GM21723 (cell line): Measurements from ENCODE around the gene ATP4B.

Experiments
- ATAC-seq: cut with Tn5 transposase; IDR thresholded peaks from one replicate; pipeline ENCODE4 v1.9.1; 2021; ENCODE audit warnings: mild to moderate bottlenecking, moderate library complexity; ENCODE audit not compliant: unreplicated experiment

ATP4B gene

DNA sequence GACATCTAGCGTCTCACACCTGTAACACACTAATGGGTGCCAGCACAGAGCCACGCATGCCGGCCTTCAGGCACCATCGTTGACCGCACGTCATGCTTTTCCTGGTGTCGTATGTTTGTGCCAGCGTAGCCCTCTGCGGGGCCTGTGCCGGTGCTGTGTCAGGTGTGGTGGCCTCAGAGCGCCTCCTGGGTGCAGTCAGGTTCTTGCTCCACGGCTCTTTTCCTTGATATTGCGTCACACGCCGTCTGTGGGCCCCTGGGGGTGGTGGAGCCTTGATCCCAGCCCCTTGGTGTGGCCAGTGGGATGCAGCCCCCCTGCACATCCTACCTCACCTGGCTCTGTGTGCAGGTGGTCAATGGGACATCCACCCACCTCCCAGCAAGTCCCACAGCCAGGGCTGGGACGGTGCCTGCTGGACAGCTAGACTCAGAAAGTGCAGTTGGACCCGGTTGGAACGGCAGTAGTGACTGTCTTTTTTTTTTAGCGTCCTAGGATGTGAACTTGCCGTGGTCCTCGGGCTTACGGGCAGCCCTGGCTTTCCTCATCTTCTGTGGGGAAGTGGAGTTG lies 48.9 kb downstream of the ATP4B start:
- ATAC-seq = no peak

DNA sequence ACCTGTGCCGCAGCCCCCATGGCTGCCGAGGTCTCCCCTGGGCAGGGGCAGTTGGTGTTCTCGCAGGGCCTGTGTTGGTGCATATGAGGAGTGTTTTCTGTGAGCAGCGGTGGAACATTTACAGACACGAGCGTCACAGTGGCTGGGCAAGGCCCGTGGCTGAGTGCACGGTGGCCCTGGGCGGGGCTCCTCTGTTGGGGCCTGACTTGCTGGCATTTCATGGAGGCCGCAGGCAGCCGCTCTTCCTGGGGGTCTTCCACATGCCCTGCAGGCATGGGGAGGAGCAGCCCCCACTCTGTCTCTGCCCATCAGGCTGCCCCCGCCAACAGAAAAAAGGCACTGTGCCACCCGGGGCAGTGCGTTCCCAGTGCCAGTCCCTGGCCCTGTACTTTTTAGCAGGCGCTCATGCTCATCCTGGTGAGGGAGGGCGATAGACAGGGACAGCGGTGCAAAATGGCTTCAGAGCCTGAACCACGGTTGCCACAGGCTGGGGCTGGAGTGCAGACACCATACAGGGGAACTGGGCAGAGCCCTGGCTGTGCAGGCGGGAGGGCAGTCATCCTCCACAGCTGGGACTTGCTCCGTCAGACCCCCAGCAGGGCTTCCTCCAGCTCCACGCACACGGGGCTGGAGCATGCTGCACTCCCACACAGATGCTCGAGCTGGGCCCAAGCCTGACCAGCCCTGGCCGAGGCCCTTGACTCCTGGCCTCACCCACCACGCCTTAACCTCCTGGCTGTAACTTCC lies 49.9 kb downstream of the ATP4B start:
- no peak for ATAC-seq

DNA sequence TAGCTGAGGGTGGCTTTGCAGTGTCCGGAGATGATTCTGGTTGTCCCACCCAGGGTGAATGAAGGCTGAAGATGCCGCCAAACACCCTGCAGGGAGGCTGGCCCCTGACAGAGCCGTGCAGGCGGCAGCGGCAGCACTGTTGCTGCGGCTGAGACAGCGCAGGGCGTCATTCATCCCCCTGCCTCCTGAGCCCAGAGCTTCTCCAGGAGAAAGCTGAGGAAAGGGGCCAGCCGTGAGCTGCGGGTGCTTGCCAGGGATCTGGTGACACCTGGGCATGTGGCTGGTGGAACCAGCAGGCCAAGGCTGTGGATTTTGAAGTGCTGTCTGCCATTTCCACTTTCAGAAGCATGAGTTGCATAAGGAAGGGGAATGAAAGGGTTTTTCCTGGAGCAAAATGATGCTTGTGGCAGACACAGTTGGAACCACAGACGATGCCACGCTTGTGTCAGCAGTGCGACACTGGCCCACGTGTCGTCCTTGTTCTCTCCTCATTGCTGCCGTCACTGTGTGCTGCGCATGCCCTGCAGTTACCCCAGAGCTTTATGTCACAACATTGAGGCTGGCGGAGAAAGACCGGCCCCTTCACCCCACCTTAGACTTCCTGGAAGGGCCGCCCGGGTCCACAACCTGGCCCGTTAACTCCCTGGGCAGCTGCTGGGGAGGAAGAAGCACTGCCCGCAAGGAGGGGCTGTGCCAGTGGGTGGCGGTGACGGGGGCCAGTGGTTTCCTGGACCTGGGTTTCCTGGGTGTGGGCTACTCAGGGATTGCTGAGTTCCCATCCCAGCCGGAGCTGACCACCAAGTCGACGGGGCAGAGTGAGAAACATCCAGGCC lies 50.7 kb downstream of the ATP4B start:
- ATAC-seq = no peak

DNA sequence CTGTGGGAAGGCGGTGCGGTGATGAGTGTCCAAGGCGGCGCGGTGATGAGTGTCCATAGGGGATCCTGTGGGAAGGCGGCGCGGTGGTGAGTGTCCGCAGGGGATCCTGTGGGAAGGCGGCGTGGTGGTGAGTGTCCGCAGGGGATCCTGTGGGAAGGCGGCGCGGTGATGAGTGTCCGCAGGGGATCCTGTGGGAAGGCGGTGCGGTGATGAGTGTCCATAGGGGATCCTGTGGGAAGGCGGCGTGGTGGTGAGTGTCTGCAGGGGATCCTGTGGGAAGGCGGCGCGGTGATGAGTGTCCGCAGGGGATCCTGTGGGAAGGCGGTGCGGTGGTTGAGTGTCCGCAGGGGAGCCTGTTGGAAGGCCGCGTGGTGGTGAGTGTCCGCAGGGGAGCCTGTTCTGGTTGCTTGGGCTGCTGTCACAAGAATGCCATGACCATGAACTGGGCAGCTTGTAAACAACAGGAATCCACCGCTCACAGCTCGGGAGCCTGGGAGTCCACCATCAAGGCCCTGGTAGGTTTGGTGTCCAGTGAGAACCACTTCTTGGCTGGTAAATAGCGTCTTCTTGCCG lies 52.0 kb downstream of the ATP4B start:
- no peak for ATAC-seq

DNA sequence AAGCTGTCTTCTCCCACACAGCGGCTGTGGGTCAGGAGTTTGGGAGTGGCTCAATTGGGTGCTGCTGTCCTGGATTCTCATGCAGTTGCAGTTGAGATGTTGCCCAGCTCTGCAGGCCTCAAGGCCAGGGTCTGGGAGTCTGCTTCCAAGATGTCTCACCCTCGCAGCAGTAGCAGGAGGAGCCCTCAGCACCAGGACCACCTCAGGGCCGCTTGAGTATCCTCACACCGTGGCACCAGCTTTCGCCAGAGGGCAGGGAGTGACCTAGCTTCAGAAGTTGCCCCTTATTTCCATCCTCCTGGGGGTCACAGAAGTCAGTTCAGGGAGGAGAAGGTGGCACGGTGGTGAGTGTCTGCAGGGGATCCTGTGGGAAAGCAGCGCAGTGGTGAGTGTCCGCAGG lies 52.5 kb downstream of the ATP4B start:
- no peak for ATAC-seq

DNA sequence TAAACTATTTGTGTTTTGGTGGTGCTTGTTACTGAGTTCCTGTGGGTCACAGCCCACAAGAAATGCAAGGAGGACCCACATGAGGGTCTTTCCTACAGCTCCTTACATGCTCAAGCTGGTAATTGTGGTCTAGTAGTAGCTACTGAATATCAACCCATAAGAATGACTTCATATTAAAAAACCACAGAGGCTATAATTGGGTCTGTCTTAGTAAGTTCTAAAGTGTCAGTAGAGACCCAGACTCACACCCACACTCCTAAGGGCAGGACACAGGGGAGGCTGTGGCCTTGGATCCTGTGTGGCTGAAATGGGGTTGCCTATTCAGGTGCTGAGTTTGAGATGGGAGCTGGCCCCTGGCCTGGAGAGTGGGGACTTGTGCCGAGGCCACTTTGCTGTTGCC lies 53.8 kb downstream of the ATP4B start:
- ATAC-seq = no peak

DNA sequence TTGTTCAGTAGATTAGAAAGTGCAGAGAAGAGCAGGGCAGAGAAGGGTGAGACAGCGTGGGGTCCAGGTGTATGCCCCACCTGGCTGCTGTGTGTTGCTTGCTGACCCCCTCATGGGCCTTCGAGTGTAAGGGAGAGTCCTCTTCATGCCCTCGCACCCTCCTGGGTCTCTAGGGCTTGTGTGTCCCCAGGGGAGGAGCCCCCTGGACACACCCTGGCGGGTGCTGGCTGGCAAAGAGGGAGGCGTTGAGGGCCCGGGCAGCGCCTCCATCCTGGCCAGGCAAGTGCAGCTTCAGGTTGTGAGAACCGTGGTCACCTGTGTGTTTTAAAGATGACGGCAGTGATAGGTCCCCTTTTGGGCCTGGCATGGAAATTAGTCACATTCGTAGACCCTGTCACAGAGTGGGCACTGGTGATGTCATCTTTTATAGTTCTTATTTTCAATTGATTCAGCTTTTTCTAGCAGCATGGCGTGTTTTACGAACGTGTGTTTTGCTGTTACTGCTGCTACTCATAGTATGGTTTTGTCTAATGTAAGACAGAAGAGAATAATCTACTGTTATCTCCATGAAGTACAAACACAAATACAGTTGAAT lies 54.8 kb downstream of the ATP4B start:
- no peak for ATAC-seq

DNA sequence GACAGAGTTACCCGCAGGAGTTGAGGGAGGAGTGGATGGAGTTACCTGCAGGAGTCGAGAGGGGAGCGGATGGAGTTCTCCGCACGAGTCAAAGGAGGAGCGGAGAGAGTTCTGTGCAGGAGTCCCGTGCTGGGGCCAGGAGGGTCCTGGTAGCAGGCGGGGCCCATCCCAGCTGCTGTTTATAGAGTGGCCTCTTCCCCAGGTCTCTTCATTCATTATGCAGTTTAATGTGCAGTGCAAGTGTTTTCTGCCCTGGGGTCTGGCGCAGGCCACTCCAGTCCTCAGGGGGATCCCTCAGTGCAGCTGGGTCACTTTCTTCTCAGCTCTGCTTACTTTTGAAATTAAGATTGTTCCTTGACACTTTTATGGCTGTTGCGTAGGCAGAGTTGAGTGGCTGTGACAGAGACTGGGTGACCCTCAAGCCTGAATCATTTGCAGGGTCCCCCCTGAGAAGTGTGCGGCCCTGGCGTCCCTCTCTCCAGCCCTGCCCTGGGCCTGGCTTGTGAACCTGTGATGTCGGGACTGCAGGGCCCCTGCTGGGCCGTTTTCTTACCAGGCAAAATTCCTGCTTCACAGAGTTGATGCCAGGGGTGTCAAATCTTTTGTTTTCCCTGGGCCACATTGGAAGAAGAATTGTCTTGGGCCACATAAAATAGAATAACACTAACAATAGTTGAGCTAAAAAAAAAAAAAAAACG lies 55.6 kb downstream of the ATP4B start:
- no peak for ATAC-seq

DNA sequence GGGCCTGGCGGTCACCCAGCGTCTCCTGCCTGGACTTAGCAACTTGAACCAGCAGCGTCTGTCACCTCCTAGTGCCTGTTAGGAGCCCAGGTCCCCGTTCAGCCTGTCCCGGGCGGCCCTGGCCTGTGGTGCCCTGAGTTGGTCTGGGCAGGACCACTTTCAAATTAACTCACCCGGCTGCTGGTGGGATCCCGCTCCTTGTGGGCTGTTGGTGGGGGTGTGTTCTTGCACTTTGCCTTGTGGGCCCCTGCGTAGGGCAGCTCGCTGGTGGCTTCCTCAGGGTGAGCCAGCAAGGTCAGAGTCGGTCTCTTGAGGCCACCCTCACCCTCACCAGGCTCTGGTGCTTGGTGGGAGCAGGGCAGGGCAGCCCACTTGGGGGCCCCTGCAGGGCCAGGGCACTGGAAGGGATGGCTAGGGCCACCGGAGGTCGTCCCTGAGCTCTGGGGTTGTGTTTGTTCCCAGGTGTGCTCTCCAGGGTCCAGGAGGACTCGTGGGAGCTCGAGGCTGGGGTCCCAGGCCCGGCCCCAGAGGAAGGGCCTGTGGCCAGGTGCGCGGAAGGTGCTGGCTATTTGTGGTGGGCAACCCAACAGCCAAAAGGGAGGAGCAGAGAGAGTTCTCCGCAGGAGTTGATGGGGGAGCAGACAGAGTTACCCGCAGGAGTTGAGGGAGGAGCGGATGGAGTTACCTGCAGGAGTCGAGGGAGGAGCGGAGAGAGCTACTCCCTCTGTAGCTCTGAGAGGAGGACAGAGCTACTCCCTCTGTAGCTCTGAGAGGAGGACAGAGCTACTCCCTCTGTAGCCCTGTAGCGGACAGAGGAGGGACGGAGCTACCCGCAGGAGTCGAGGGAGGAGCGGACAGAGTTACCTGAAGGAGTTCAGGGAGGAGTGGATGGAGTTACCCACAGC lies 56.6 kb downstream of the ATP4B start:
- ATAC-seq = no peak

DNA sequence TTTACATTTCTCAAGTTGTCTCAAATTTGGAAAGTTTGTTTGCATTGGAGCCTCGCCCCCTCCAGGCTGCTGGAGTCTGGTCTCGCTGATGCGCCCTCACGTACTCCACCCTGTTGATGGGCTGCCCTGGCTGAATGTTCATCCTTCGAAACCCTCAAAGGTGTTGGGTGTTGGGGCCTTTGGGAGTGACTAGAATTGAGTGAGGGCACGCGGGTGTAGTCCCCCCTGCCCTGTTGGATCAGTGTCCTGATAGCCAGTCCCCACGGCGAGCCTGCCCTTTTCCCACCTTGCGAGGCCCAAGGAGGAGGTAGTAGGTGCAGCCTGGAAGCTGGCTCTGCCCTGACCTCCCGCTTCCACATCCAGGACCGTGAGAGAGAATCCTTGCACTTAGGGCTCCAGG lies 58.6 kb downstream of the ATP4B start:
- no peak for ATAC-seq
